ENCODE measurements around the gene ADAMTS17.

- TF ChIP-seq EZH2 (IDR thresholded peaks at IDR 0.05; ENCODE audit: borderline replicate concordance) (no peak), CTCF (IDR thresholded peaks at IDR 0.05; ENCODE audit: poor library complexity) (no peak)
These were observed 121.6 kb downstream of the ADAMTS17 start for GRCh38 chr15:100220058-100220768.

Data from hepatocyte (in vitro differentiated cells).